Tibial nerve (tissue), 4 donors: ENCODE results near the gene PGC.

Experiments
- EP300 ChIP-seq, 2 donors: sonication (generic); formaldehyde crosslinking; IDR thresholded peaks; one replicate each; pipeline ENCODE4 v1.6.1; 2017; ENCODE audit warnings: antibody characterized with exemption in 2 of 2, mild to moderate bottlenecking in 1 of 2
- POLR2A ChIP-seq, 2 donors: fragments of 450-650 bp; IDR thresholded peaks; one replicate each; pipeline ENCODE4 v1.6.1; 2017; ENCODE audit warnings: antibody characterized with exemption in 2 of 2, mild to moderate bottlenecking in 2 of 2, moderate library complexity in 2 of 2
- TF ChIP-seq, protein P1 (sequence below), 5 experiments: fragments of 200-600 bp in 3 of 5; fragments of 450-650 bp in 2 of 5; sonication (generic) in 3 of 5; IDR thresholded peaks; one replicate each; pipeline ENCODE4 v1.5.1; 2016 to 2019; ENCODE audit warnings: antibody characterized with exemption in 5 of 5, mild to moderate bottlenecking in 3 of 5, moderate library complexity in 2 of 5

DNA sequence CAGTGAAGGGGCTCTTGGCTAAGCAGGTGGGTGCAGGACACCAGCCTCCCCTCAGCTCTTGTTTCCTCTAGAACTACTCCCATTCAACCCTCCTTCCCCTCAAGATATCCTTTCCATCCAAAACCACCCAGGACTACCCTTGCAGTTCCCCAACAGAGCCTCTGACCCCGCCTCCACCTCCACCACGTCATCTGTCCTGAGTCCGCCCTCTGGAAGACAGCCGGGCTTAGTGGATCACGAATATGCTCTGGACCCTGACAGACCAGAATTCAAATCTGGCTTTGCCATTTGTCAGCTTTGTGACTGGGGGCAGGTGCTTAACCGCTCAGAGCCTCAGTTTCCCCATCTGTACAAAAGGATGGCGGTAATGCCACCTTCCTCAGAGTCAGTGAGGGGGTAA is 43.2 kb downstream of the PGC start:
- TF ChIP-seq, protein P1, sequence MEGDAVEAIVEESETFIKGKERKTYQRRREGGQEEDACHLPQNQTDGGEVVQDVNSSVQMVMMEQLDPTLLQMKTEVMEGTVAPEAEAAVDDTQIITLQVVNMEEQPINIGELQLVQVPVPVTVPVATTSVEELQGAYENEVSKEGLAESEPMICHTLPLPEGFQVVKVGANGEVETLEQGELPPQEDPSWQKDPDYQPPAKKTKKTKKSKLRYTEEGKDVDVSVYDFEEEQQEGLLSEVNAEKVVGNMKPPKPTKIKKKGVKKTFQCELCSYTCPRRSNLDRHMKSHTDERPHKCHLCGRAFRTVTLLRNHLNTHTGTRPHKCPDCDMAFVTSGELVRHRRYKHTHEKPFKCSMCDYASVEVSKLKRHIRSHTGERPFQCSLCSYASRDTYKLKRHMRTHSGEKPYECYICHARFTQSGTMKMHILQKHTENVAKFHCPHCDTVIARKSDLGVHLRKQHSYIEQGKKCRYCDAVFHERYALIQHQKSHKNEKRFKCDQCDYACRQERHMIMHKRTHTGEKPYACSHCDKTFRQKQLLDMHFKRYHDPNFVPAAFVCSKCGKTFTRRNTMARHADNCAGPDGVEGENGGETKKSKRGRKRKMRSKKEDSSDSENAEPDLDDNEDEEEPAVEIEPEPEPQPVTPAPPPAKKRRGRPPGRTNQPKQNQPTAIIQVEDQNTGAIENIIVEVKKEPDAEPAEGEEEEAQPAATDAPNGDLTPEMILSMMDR (IDR thresholded peaks at IDR 0.05) = no peak
- no peak for TF ChIP-seq POLR2A (IDR thresholded peaks at IDR 0.05)
- no peak for TF ChIP-seq EP300 (IDR thresholded peaks at IDR 0.05)
